ENCODE measurements around the gene IL13RA2.

Gene IL13RA2

GRCh38 chrX:115017455-115017854 is at the start of gene IL13RA2:
Gene IL13RA2 (minus strand): TSS chrX:115017616. CDS start chrX:115017269, 347 bp downstream.
- DNase-seq, result no peak

GRCh38 chrX:115065304-115065703 is 47.9 kb upstream of the IL13RA2 start:
- DNase-seq, result no peak

GRCh38 chrX:115060013-115060412 is 42.6 kb upstream of the IL13RA2 start:
- DNase-seq, result no peak

GRCh38 chrX:115058276-115058675 is 40.9 kb upstream of the IL13RA2 start:
- no peak for DNase-seq

GRCh38 chrX:115054876-115055275 is 37.5 kb upstream of the IL13RA2 start:
- DNase-seq, result no peak

- DNase-seq, result no peak
Observed at GRCh38 chrX:115053223-115053622, 35.8 kb upstream of the IL13RA2 start.

GRCh38 chrX:115047715-115048114 is 30.3 kb upstream of the IL13RA2 start:
- no peak for DNase-seq

GRCh38 chrX:115047181-115047580 is 29.8 kb upstream of the IL13RA2 start:
- DNase-seq, result no peak

GRCh38 chrX:115040417-115040816 is 23.0 kb upstream of the IL13RA2 start:
- no peak for DNase-seq

GRCh38 chrX:115038406-115038805 is 21.0 kb upstream of the IL13RA2 start:
- no peak for DNase-seq

GRCh38 chrX:115036029-115036428 is 18.6 kb upstream of the IL13RA2 start:
- no peak for DNase-seq

- DNase-seq, result no peak
Observed at GRCh38 chrX:115031989-115032388, 14.6 kb upstream of the IL13RA2 start.

- DNase-seq, result no peak
Observed at GRCh38 chrX:115030625-115031024, 13.2 kb upstream of the IL13RA2 start.

- no peak for DNase-seq
Observed at GRCh38 chrX:115029869-115030570, 12.6 kb upstream of the IL13RA2 start.

GRCh38 chrX:115029440-115029839 is 12.0 kb upstream of the IL13RA2 start:
- DNase-seq, result no peak

GRCh38 chrX:115023811-115024210 is 6.4 kb upstream of the IL13RA2 start:
- DNase-seq, result no peak

- no peak for DNase-seq
Observed at GRCh38 chrX:115023139-115023538, 5.7 kb upstream of the IL13RA2 start.

- no peak for DNase-seq
Observed at GRCh38 chrX:115021121-115021520, 3.7 kb upstream of the IL13RA2 start.

GRCh38 chrX:115018944-115019343 is 1.5 kb upstream of the IL13RA2 start:
- DNase-seq, result no peak

GRCh38 chrX:115018040-115018647 is 728 bp upstream of the IL13RA2 start:
- no peak for DNase-seq

- no peak for DNase-seq
Observed at GRCh38 chrX:115013705-115014104, 3.7 kb downstream of the IL13RA2 start.

GRCh38 chrX:115011428-115011827 is 6.0 kb downstream of the IL13RA2 start:
- no peak for DNase-seq

GRCh38 chrX:114999906-115000305 is 17.5 kb downstream of the IL13RA2 start:
- no peak for DNase-seq

- no peak for DNase-seq
Observed at GRCh38 chrX:114997779-114998178, 19.6 kb downstream of the IL13RA2 start.

All from stimulated activated CD4-positive, alpha-beta T cell treated with anti-CD3 and anti-CD28 coated beads, Interleukin-2, amount 100 ng/mL, for 24 hours (primary cell).